GM23338 (cell line): ENCODE results near the gene CIAO1. TPM values are rescaled to one million over a fixed set of nuclear protein-coding genes. Genes with fewer than 3 reads are reported as not detected.

Source experiments
- ATAC-seq: fragments of 200-7000 bp; cut with Tn5 transposase; 3 replicates; pipeline ENCODE4 v1.9.1; 2020
- DNase-seq: peaks from one replicate; pipeline ENCODE4 v3.0.0-alpha.2; 2015; ENCODE audit warnings: low spot score
- H2AFZ ChIP-seq: fragments of 200-600 bp; sonication (generic); 2 replicates; pipeline ENCODE4 v1.8.0; 2016; ENCODE audit warnings: antibody characterized with exemption, mild to moderate bottlenecking, moderate library complexity
- H3F3A ChIP-seq: fragments of 200-600 bp; sonication (generic); replicated peaks from 2 replicates; pipeline ENCODE4 v1.8.0; 2017; ENCODE audit warnings: antibody characterized with exemption, mixed run types, low read depth
- H3K27ac ChIP-seq: fragments of 200-600 bp; sonication (generic); 2 replicates; pipeline ENCODE4 v1.6.1; 2016; ENCODE audit warnings: low read depth
- H3K27me3 ChIP-seq: fragments of 200-600 bp; sonication (generic); 2 replicates; pipeline ENCODE4 v1.8.0; 2016; ENCODE audit warnings: mild to moderate bottlenecking, mixed run types, moderate library complexity; ENCODE audit not compliant: insufficient read depth
- H3K36me3 ChIP-seq: fragments of 200-600 bp; sonication (generic); 2 replicates; pipeline ENCODE4 v1.8.0; 2016; ENCODE audit warnings: mild to moderate bottlenecking; ENCODE audit not compliant: insufficient read depth
- H3K4me1 ChIP-seq: fragments of 200-600 bp; sonication (generic); 2 replicates; pipeline ENCODE4 v1.8.0; 2016; ENCODE audit warnings: mild to moderate bottlenecking, moderate library complexity; ENCODE audit not compliant: insufficient read depth
- H3K4me2 ChIP-seq: fragments of 200-600 bp; sonication (generic); 2 replicates; pipeline ENCODE4 v1.7.1; 2017; ENCODE audit warnings: mixed run types
- H3K4me3 ChIP-seq: fragments of 200-600 bp; sonication (generic); 2 replicates; pipeline ENCODE4 v1.6.1; 2016; ENCODE audit warnings: mixed run types
- H3K79me2 ChIP-seq: fragments of 200-600 bp; sonication (generic); replicated peaks from 2 replicates; pipeline ENCODE4 v1.8.0; 2017; ENCODE audit warnings: mild to moderate bottlenecking; ENCODE audit not compliant: insufficient read depth
- H3K9me2 ChIP-seq: fragments of 200-600 bp; sonication (generic); 2 replicates; pipeline ENCODE4 v1.8.0; 2017; ENCODE audit not compliant: insufficient read depth
- H4K20me1 ChIP-seq: fragments of 200-600 bp; sonication (generic); replicated peaks from 2 replicates; pipeline ENCODE4 v1.8.0; 2017; ENCODE audit warnings: mild to moderate bottlenecking; ENCODE audit not compliant: insufficient read depth
- H3K27ac Mint-ChIP-seq: 2 replicates; pipeline ENCODE4 v1.8.0; 2020; ENCODE audit warnings: inconsistent platforms, mild to moderate bottlenecking, moderate library complexity, mixed read lengths
- H3K27me3 Mint-ChIP-seq: 3 replicates; pipeline ENCODE4 v1.8.0; 2022; ENCODE audit warnings: low read depth, mild to moderate bottlenecking, moderate library complexity, mixed read lengths, inconsistent platforms; ENCODE audit not compliant: insufficient read depth, poor library complexity
- H3K36me3 Mint-ChIP-seq: 3 replicates; pipeline ENCODE4 v1.8.0; 2021; ENCODE audit warnings: low read depth, mild to moderate bottlenecking, inconsistent platforms, moderate library complexity, mixed read lengths
- H3K4me1 Mint-ChIP-seq: 3 replicates; pipeline ENCODE4 v1.8.0; 2020; ENCODE audit warnings: mild to moderate bottlenecking, inconsistent platforms, mixed read lengths
- H3K4me3 Mint-ChIP-seq: 3 replicates; pipeline ENCODE4 v1.8.0; 2021; ENCODE audit warnings: moderate library complexity, mild to moderate bottlenecking, inconsistent platforms, mixed read lengths
- H3K9me3 Mint-ChIP-seq: 3 replicates; pipeline ENCODE4 v1.8.0; 2020; ENCODE audit warnings: moderate library complexity, mild to moderate bottlenecking, inconsistent platforms, mixed read lengths
- CREB1 ChIP-seq: fragments of 250-450 bp; sonication (Bioruptor Pico); IDR thresholded peaks from 2 replicates; pipeline ENCODE4 v1.5.0; 2020; ENCODE audit warnings: low read depth, mild to moderate bottlenecking, moderate library complexity
- EZH2 ChIP-seq: fragments of 200-600 bp; sonication (generic); IDR thresholded peaks from one replicate; pipeline ENCODE4 v1.8.0; 2017; ENCODE audit warnings: antibody characterized with exemption, mild to moderate bottlenecking, low read depth; ENCODE audit not compliant: unreplicated experiment
- EZH2phosphoT487 ChIP-seq: fragments of 200-600 bp; sonication (generic); IDR thresholded peaks from one replicate; pipeline ENCODE4 v1.8.1; 2018; ENCODE audit warnings: antibody characterized with exemption; ENCODE audit not compliant: unreplicated experiment
- NANOG ChIP-seq: IDR thresholded peaks from 2 replicates; pipeline ENCODE4 v1.6.1; 2016; ENCODE audit warnings: antibody characterized with exemption, borderline replicate concordance
- POLR2AphosphoS5 ChIP-seq: IDR thresholded peaks from 2 replicates; pipeline ENCODE4 v1.6.1; 2016; ENCODE audit warnings: antibody characterized with exemption, low read depth
- STAT1 ChIP-seq: IDR thresholded peaks from one replicate; pipeline ENCODE4 v1.6.1; 2016; ENCODE audit warnings: antibody characterized with exemption; ENCODE audit not compliant: unreplicated experiment
- ZNF331 ChIP-seq: fragments of 250-450 bp; sonication (Bioruptor Pico); IDR thresholded peaks from 2 replicates; pipeline ENCODE4 v1.5.0; 2020; ENCODE audit warnings: low read depth, mild to moderate bottlenecking, moderate library complexity
- polyA plus RNA-seq: library from polyadenylated mRNA; unstranded; fragments of >200 nt; fragmentation: Nextera tagmentation; extraction: Ambion mirVana; gene quantifications from 2 replicates; pipeline ENCODE4 v1.2.1, GENCODE V29; 2016
- total RNA-seq: library from RNA; depleted of rRNA; stranded (reverse); fragments of >200 nt; shearing (Covaris generic); gene quantifications from 2 replicates; pipeline ENCODE4 v1.2.3, GENCODE V29; 2014
- TF ChIP-seq, protein P1 (sequence below), 2 experiments: fragments of 200-600 bp in 1 of 2; sonication (generic) in 1 of 2; conservative IDR thresholded peaks; 2 replicates each; pipeline versions ENCODE4 v1.5.1 to v1.6.1; 2016 to 2017; ENCODE audit warnings: antibody characterized with exemption in 2 of 2, low read depth in 2 of 2, mild to moderate bottlenecking in 2 of 2, moderate library complexity in 1 of 2
- TF ChIP-seq, protein P2 (sequence below): IDR thresholded peaks from 2 replicates; pipeline ENCODE4 v1.6.1; 2016; ENCODE audit warnings: antibody characterized with exemption
- TF ChIP-seq, protein P3 (sequence below): fragments of 250-450 bp; sonication (Bioruptor Pico); IDR thresholded peaks from 2 replicates; pipeline ENCODE4 v1.5.0; 2020; ENCODE audit warnings: mild to moderate bottlenecking, moderate library complexity

Gene CIAO1
- total and polyA plus RNA-seq, 2 experiments from 2014 or later, result 48.8 to 119 TPM

DNA sequence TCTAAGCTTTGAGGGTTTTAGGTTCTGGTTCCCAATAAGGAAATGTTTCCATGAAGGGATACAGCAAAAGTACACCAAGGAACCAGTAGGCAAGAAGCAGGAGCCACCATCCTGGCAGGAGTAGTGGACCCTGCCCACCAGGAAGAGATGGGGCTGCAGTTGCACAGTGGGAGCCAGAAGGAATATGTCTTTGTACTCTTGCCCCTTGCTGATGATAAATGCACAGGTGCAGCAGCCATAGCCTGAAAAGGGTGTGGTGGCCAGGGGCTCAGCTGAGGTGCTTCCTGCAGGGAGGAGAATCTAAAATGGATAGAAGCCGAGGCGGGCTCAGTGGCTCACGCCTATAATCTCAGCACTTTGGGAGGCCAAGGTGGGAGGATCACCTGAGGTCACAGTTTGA is 27.8 kb upstream of the CIAO1 start (continued):
- TF ChIP-seq, protein P1, sequence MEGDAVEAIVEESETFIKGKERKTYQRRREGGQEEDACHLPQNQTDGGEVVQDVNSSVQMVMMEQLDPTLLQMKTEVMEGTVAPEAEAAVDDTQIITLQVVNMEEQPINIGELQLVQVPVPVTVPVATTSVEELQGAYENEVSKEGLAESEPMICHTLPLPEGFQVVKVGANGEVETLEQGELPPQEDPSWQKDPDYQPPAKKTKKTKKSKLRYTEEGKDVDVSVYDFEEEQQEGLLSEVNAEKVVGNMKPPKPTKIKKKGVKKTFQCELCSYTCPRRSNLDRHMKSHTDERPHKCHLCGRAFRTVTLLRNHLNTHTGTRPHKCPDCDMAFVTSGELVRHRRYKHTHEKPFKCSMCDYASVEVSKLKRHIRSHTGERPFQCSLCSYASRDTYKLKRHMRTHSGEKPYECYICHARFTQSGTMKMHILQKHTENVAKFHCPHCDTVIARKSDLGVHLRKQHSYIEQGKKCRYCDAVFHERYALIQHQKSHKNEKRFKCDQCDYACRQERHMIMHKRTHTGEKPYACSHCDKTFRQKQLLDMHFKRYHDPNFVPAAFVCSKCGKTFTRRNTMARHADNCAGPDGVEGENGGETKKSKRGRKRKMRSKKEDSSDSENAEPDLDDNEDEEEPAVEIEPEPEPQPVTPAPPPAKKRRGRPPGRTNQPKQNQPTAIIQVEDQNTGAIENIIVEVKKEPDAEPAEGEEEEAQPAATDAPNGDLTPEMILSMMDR (conservative IDR thresholded peaks at IDR 0.05; ENCODE audit: low read depth in 2 of 2), result no peak
- TF ChIP-seq, protein P2, sequence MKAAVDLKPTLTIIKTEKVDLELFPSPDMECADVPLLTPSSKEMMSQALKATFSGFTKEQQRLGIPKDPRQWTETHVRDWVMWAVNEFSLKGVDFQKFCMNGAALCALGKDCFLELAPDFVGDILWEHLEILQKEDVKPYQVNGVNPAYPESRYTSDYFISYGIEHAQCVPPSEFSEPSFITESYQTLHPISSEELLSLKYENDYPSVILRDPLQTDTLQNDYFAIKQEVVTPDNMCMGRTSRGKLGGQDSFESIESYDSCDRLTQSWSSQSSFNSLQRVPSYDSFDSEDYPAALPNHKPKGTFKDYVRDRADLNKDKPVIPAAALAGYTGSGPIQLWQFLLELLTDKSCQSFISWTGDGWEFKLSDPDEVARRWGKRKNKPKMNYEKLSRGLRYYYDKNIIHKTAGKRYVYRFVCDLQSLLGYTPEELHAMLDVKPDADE, result no peak
- no peak for TF ChIP-seq EZH2phosphoT487
- no peak for TF ChIP-seq POLR2AphosphoS5
- no peak for TF ChIP-seq EZH2

DNA sequence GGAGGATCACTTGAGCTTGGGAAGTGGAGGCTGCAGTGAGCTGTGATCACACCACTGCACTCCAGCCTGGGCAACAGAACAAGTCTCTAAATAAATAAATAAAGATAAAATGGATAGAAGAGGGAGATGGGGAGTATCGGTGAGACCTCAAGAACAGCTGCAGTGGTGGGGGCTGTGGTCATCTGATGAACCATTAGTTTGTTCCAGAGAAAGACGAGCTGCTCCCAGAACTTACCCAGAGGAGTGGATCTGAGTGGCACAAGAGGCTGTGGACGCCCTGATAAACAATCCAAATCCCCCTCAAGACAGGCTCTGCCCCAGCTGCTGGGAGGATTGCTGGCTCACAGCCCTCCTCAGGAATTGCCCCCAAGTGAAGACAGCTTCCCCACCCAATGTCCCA is 26.9 kb upstream of the CIAO1 start:
- Mint-ChIP-seq H3K36me3 (no peaks in the 10 kb centered on the region), H3K4me3 (no peak overlapping the region), H3K9me3 (no peaks in the 10 kb centered on the region), H3K4me1 (peaks cover 16% of the 10 kb centered on the region), H3K27me3 (peaks cover 4% of the 10 kb centered on the region), H3K27ac (no peak overlapping the region)
- ATAC-seq, result no peak
- Histone ChIP-seq H3K27me3 (no peaks in the 10 kb centered on the region), H3K9me2 (peaks cover 4% of the 10 kb centered on the region; the same call in 1 of the 2 replicates), H4K20me1 (no peaks in the 10 kb centered on the region), H2AFZ (no peak overlapping the region), H3K36me3 (no peaks in the 10 kb centered on the region), H3F3A (no peaks in the 10 kb centered on the region), H3K4me3 (no peak overlapping the region), H3K27ac (no peak overlapping the region), H3K4me2 (no peak overlapping the region), H3K79me2 (no peaks in the 10 kb centered on the region), H3K4me1 (no peaks in the 10 kb centered on the region; the same call in 1 of the 2 replicates)
- TF ChIP-seq CREB1 (CRISPR knock-in tag) (no peak), NANOG (no peak), POLR2AphosphoS5 (no peak), STAT1 (no peak), ZNF331 (no peak)
- TF ChIP-seq, protein P3, sequence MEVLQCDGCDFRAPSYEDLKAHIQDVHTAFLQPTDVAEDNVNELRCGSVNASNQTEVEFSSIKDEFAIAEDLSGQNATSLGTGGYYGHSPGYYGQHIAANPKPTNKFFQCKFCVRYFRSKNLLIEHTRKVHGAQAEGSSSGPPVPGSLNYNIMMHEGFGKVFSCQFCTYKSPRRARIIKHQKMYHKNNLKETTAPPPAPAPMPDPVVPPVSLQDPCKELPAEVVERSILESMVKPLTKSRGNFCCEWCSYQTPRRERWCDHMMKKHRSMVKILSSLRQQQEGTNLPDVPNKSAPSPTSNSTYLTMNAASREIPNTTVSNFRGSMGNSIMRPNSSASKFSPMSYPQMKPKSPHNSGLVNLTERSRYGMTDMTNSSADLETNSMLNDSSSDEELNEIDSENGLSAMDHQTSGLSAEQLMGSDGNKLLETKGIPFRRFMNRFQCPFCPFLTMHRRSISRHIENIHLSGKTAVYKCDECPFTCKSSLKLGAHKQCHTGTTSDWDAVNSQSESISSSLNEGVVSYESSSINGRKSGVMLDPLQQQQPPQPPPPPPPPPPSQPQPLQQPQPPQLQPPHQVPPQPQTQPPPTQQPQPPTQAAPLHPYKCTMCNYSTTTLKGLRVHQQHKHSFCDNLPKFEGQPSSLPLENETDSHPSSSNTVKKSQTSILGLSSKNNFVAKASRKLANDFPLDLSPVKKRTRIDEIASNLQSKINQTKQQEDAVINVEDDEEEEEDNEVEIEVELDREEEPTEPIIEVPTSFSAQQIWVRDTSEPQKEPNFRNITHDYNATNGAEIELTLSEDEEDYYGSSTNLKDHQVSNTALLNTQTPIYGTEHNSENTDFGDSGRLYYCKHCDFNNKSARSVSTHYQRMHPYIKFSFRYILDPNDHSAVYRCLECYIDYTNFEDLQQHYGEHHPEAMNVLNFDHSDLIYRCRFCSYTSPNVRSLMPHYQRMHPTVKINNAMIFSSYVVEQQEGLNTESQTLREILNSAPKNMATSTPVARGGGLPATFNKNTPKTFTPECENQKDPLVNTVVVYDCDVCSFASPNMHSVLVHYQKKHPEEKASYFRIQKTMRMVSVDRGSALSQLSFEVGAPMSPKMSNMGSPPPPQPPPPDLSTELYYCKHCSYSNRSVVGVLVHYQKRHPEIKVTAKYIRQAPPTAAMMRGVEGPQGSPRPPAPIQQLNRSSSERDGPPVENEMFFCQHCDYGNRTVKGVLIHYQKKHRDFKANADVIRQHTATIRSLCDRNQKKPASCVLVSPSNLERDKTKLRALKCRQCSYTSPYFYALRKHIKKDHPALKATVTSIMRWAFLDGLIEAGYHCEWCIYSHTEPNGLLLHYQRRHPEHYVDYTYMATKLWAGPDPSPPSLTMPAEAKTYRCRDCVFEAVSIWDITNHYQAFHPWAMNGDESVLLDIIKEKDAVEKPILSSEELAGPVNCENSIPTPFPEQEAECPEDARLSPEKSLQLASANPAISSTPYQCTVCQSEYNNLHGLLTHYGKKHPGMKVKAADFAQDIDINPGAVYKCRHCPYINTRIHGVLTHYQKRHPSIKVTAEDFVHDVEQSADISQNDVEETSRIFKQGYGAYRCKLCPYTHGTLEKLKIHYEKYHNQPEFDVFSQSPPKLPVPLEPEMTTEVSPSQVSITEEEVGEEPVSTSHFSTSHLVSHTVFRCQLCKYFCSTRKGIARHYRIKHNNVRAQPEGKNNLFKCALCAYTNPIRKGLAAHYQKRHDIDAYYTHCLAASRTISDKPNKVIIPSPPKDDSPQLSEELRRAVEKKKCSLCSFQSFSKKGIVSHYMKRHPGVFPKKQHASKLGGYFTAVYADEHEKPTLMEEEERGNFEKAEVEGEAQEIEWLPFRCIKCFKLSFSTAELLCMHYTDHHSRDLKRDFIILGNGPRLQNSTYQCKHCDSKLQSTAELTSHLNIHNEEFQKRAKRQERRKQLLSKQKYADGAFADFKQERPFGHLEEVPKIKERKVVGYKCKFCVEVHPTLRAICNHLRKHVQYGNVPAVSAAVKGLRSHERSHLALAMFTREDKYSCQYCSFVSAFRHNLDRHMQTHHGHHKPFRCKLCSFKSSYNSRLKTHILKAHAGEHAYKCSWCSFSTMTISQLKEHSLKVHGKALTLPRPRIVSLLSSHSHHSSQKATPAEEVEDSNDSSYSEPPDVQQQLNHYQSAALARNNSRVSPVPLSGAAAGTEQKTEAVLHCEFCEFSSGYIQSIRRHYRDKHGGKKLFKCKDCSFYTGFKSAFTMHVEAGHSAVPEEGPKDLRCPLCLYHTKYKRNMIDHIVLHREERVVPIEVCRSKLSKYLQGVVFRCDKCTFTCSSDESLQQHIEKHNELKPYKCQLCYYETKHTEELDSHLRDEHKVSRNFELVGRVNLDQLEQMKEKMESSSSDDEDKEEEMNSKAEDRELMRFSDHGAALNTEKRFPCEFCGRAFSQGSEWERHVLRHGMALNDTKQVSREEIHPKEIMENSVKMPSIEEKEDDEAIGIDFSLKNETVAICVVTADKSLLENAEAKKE, result no peak
- no peak for DNase-seq
